Activated B cell treated with CpG ODN at 0.5 μM for 24 hours (primary cell): ENCODE results near the gene NRIP1. TPM values are rescaled to one million over a fixed set of nuclear protein-coding genes. Genes with fewer than 3 reads are reported as not detected.
"Not testable (repeated sequence)": the region's sequence is repeated elsewhere in the genome, so short reads cannot be mapped to it uniquely, and the experiment has no call there.

Source experiments
- ATAC-seq: fragments of 200-7000 bp; cut with Tn5 transposase; one replicate; pipeline ENCODE4 v1.10.0; 2021; ENCODE audit warnings: low read depth, mild to moderate bottlenecking, moderate library complexity
- CTCF ChIA-PET: fragments of 350-600 bp; sonication (Branson Sonifier 250); formaldehyde crosslinking; loops from one replicate; lab custom pipeline; 2021; ENCODE audit warnings: antibody characterized with exemption; lab: Charles Lee
- POLR2A ChIA-PET: fragments of 350-600 bp; sonication (Branson Sonifier 250); formaldehyde crosslinking; loops from one replicate; lab custom pipeline; 2021; ENCODE audit warnings: antibody characterized with exemption; lab: Charles Lee
- DNase-seq: peaks from one replicate; pipeline ENCODE4 v3.0.0; 2022
- H3K27ac Mint-ChIP-seq: one replicate; pipeline ENCODE4 v1.8.0; 2020; ENCODE audit warnings: mixed read lengths
- H3K27me3 Mint-ChIP-seq: one replicate; pipeline ENCODE4 v1.8.0; 2021; ENCODE audit warnings: mixed read lengths
- H3K36me3 Mint-ChIP-seq: one replicate; pipeline ENCODE4 v1.8.0; 2021; ENCODE audit warnings: low read depth, mixed read lengths
- H3K4me1 Mint-ChIP-seq: one replicate; pipeline ENCODE4 v1.8.0; 2021; ENCODE audit warnings: mixed read lengths
- H3K4me3 Mint-ChIP-seq: one replicate; pipeline ENCODE4 v1.8.0; 2020; ENCODE audit warnings: mild to moderate bottlenecking, mixed read lengths
- H3K9me3 Mint-ChIP-seq: one replicate; pipeline ENCODE4 v1.8.0; 2020; ENCODE audit warnings: mixed read lengths
- intact Hi-C: fragments of 100-400 bp; cut with micrococcal nuclease; formaldehyde crosslinking; loops from one replicate; pipeline ENCODE4 v1.15.1; 2024
- total RNA-seq: library from RNA; stranded (reverse); gene quantifications from 2 replicates; pipeline ENCODE4 v1.2.3, GENCODE V29; 2022
- TF ChIP-seq, protein P1 (sequence below): fragments of 200-600 bp; IDR thresholded peaks from one replicate; pipeline ENCODE4 v1.8.0; 2022; ENCODE audit warnings: antibody characterized with exemption, mild to moderate bottlenecking

The NRIP1 gene
- total RNA-seq, 1 donor from 2014 or later: 26.6 TPM

DNA sequence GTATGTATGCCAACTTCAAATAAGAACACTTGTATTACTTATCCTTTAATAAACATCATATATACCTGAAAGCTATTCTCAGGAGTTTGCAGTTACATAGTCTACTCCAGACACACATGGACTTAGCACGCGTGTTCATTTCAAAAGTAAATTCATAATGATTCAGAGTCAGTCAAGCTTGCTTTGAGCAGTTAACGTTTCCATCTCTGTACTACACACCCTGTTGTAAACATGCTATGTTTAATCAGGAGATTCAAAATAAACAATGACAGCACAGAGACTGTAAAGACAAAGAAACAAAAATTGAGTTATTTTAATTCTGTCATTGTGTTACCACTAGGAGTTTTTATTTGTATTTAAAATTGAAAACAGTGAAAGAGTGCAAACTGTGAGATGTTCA lies 119.6 kb downstream of the NRIP1 start:
- Mint-ChIP-seq H3K4me1 (no peaks in the 10 kb centered on the region), H3K9me3 (peaks cover 5% of the 10 kb centered on the region), H3K36me3 (no peaks in the 10 kb centered on the region), H3K27me3 (no peaks in the 10 kb centered on the region), H3K4me3 (no peak overlapping the region), H3K27ac (no peak overlapping the region)
- POLR2A ChIA-PET: no interaction called here
- ATAC-seq (no peak), DNase-seq (no peak)
- CTCF ChIA-PET: no interaction called here
- intact Hi-C loops: no loop called here
- TF ChIP-seq, protein P1, sequence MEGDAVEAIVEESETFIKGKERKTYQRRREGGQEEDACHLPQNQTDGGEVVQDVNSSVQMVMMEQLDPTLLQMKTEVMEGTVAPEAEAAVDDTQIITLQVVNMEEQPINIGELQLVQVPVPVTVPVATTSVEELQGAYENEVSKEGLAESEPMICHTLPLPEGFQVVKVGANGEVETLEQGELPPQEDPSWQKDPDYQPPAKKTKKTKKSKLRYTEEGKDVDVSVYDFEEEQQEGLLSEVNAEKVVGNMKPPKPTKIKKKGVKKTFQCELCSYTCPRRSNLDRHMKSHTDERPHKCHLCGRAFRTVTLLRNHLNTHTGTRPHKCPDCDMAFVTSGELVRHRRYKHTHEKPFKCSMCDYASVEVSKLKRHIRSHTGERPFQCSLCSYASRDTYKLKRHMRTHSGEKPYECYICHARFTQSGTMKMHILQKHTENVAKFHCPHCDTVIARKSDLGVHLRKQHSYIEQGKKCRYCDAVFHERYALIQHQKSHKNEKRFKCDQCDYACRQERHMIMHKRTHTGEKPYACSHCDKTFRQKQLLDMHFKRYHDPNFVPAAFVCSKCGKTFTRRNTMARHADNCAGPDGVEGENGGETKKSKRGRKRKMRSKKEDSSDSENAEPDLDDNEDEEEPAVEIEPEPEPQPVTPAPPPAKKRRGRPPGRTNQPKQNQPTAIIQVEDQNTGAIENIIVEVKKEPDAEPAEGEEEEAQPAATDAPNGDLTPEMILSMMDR: no peak

DNA sequence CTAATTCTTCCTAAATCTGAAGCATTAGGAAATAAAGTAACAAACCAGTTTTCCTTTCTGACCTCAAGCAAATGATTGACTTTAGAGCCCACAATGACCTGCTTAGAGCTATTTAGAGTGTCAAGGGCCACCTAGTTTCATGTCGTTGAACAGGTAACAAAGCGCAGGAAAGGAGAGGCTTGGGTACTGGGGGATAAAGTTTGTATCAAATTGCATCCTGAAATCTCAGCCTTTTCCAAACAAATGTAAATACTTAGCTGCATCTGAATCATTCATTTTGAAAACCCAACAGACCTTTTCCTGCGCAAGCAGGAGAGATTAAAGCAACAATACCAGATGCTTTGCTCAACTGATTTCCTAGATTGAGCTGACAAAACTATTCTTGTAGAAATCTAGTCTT lies 121.2 kb downstream of the NRIP1 start:
- H3K27me3 Mint-ChIP-seq: no peaks in the 10 kb centered on the region
- H3K9me3 Mint-ChIP-seq: peaks cover 1% of the 10 kb centered on the region
- TF ChIP-seq, protein P1: no peak
- H3K36me3 Mint-ChIP-seq: no peaks in the 10 kb centered on the region
- POLR2A ChIA-PET: no interaction called here
- no peak overlapping the region for H3K27ac Mint-ChIP-seq
- intact Hi-C loops: no loop called here
- no peak for ATAC-seq
- CTCF ChIA-PET: no interaction called here
- no peak for DNase-seq
- H3K4me1 Mint-ChIP-seq: no peaks in the 10 kb centered on the region
- H3K4me3 Mint-ChIP-seq: no peak overlapping the region

DNA sequence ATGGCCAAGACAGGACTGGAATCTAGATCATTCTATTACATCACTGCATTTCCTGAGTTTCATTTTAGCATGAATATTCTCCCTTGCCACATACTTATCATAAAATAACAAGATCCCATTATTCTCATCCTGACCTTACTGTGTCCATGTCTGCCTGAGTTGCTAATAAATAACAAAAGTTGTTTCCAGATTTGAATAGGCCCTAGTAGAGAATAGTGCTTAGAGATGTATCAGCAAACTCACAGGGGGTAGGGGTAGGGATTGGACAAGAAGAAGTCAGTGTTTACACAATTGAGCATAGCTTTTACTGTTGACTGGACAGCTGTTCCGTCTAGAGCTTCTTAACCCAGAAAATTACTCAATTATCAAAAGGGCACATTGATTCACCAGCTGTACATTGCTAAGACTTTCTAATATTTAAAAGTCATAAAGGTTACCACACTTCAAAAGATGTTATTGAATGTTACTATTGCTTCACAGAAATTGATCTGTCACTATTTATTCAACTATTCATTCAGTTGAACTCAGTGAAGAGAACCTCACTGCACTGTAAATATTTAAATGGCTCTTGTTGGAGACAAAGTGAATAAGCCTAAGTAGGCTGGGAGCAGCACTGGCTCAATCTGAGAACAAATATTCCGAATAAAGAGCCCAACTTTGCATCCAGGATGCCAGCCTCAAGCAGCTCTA lies 121.9 kb downstream of the NRIP1 start:
- TF ChIP-seq, protein P1: no peak
- Mint-ChIP-seq H3K9me3 (peaks cover 6% of the 10 kb centered on the region), H3K27me3 (no peaks in the 10 kb centered on the region), H3K4me1 (no peaks in the 10 kb centered on the region), H3K36me3 (no peaks in the 10 kb centered on the region), H3K27ac (no peak overlapping the region), H3K4me3 (no peak overlapping the region)
- ChIA-PET POLR2A (no interaction called here), CTCF (no interaction called here)
- DNase-seq (no peak), ATAC-seq (no peak)
- intact Hi-C loops: no loop called here

DNA sequence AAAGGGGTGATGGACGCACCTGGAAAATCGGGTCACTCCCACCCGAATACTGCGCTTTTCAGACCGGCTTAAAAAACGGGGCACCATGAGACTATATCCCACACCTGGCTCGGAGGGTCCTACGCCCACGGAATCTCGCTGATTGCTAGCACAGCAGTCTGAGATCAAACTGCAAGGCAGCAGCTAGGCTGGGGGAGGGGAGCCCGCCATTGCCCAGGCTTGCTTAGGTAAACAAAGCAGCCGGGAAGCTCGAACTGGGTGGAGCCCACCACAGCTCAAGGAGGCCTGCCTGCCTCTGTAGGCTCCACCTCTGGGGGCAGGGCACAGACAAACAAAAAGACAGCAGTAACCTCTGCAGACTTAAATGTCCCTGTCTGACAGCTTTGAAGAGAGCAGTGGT lies 137.5 kb downstream of the NRIP1 start:
- intact Hi-C loops, POLR2A ChIA-PET, H3K27me3 Mint-ChIP-seq, DNase-seq, CTCF ChIA-PET, H3K36me3 Mint-ChIP-seq, H3K4me1 Mint-ChIP-seq, H3K27ac Mint-ChIP-seq, H3K9me3 Mint-ChIP-seq, H3K4me3 Mint-ChIP-seq, ATAC-seq: not testable (repeated sequence)

DNA sequence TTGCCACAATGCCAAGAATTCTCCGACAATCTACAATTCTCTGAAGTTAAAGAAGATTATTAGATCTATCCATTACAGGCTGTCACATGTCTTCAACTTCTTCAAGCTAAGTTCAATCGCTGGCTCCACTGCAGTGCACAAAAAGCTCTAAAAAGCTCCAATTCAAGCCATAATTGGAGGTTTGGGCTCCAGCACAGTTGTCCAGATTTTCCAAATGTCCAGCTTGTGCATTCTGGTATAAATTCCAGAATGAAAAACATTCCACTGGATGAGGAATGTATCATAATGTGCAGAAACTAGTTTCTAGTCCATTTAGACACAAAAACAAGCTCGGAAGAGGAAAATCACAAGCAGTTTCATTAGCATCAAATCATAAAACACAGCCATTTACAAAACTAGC lies 138.6 kb downstream of the NRIP1 start:
- Mint-ChIP-seq H3K27ac (no peak overlapping the region), H3K27me3 (no peaks in the 10 kb centered on the region), H3K36me3 (no peaks in the 10 kb centered on the region), H3K4me1 (no peaks in the 10 kb centered on the region), H3K9me3 (no peaks in the 10 kb centered on the region), H3K4me3 (no peak overlapping the region)
- ChIA-PET POLR2A (no interaction called here), CTCF (no interaction called here)
- no peak for ATAC-seq
- no peak for DNase-seq
- TF ChIP-seq, protein P1: no peak
- intact Hi-C loops: no loop called here

DNA sequence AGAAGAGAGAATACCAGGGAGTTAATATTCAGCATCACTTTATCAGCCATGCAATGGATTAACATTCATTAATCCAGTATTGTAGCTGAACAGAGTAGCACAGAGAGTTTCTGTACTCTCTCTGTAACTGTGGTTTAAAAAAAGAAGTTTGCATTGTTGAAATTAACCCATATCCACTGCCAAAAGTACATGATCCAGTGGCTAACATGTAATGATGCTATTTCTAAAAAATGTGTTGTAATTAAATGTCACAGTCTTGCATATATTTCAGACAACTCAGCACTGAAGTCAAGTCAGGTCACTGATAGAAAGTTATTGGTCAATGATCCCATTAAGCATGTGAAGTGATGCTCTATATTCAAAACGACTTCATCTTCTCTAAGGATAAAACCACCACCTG lies 141.3 kb downstream of the NRIP1 start:
- TF ChIP-seq, protein P1: no peak
- no peaks in the 10 kb centered on the region for H3K36me3 Mint-ChIP-seq
- H3K9me3 Mint-ChIP-seq: no peaks in the 10 kb centered on the region
- CTCF ChIA-PET: no interaction called here
- intact Hi-C loops: no loop called here
- ATAC-seq (no peak), DNase-seq (no peak)
- H3K27me3 Mint-ChIP-seq: no peaks in the 10 kb centered on the region
- H3K4me1 Mint-ChIP-seq: no peaks in the 10 kb centered on the region
- no peak overlapping the region for H3K4me3 Mint-ChIP-seq
- POLR2A ChIA-PET: no interaction called here
- no peak overlapping the region for H3K27ac Mint-ChIP-seq
